ENCODE data around the gene PHF23.

PHF23 gene

GRCh38 chr17:7237266-7237760 lies 1.9 kb downstream of the PHF23 start:
- Histone ChIP-seq H3K36me3 (peaks cover 48% of the 10 kb centered on the region), H3K27me3 (no peaks in the 10 kb centered on the region), H3K9me3 (no peaks in the 10 kb centered on the region), H3K4me1 (ENCODE audit: control insufficient read depth in 1 of 2, insufficient read depth in 1 of 2, low read depth in 1 of 2, low read length in 1 of 2) (peaks cover 62 to 65% of the 10 kb centered on the region in 2 experiments), H3K27ac (peak overlapping the region; percentile 99), H3K4me3 (ENCODE audit: low read depth in 1 of 2, low read length in 1 of 2) (peak overlapping the region; percentile 84 to 98)
- TF ChIP-seq CTCF (IDR thresholded peaks at IDR 0.05), result no peak

GRCh38 chr17:7236808-7237207 lies 2.4 kb downstream of the PHF23 start:
- no peak for TF ChIP-seq CTCF (IDR thresholded peaks at IDR 0.05)

DNA sequence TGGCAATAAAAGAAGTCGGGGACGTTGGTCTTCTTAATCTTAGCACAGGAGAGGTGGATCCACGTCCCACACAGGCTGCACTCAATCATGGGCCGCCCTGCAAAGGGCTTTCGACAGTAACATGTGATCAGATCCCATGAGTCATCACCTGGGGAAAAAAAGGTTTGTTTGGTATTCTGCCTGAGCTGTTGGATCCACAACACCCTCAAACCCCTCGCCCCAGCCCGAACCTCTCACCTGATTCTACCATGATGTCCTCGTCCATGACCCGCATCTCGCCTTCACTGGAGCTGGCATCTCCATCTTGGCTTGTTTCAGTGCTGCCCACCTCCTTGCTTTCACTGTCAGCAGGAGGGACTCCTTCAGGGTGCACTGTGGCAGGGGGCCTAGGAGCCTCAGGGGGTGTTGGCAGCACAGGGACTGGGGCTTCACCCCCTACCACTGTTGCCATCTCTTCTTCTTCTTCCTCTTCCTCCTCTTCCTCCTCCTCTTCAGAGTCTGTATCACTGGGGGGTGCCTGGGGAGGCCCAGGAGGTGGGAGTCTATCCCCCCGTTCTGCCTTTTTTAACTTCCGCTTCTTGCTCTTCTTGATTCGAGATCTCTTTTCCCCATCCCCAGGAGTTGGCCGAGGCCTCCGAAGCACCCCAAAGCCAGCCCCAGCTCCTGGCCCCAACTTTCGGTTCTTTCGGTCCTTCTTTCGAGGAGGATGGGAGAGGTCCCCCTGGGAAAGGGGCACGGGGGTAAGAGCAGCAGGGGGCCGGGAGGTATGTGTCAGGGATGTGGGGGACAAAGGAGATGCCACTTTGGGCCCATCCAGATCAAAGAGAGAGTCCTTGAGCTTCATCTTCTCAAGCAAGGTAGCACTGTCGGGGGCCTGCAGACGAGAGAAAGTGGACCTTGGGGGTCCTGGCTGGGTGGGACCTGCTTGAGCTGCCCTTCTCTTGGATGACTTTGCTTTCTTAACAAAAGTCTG lies 3.3 kb downstream of the PHF23 start:
- Histone ChIP-seq H3K27me3 (no peaks in the 10 kb centered on the region), H3K4me3 (ENCODE audit: low read depth in 1 of 2, low read length in 1 of 2) (no peak overlapping the region), H3K4me1 (ENCODE audit: control insufficient read depth in 1 of 2, insufficient read depth in 1 of 2, low read depth in 1 of 2, low read length in 1 of 2) (peaks cover 56% of the 10 kb centered on the region in 2 experiments), H3K36me3 (peaks cover 43% of the 10 kb centered on the region), H3K27ac (peak overlapping the region; percentile 99), H3K9me3 (no peaks in the 10 kb centered on the region)
- TF ChIP-seq CTCF (IDR thresholded peaks at IDR 0.05), result no peak

More at GRCh38 chr17:7236808-7237207, 2.4 kb downstream of the PHF23 start:
- H3K27me3 ChIP-seq, result no peaks in the 10 kb centered on the region
- peaks cover 48% of the 10 kb centered on the region for H3K36me3 ChIP-seq
- peak overlapping the region; percentile 99 for H3K27ac ChIP-seq
- no peaks in the 10 kb centered on the region for H3K9me3 ChIP-seq
- H3K4me1 ChIP-seq (ENCODE audit: control insufficient read depth in 1 of 2, insufficient read depth in 1 of 2, low read depth in 1 of 2, low read length in 1 of 2), result peaks cover 62 to 64% of the 10 kb centered on the region in 2 experiments
- H3K4me3 ChIP-seq (ENCODE audit: low read depth in 1 of 2, low read length in 1 of 2), result peak overlapping the region; percentile 84 to 98

DNA sequence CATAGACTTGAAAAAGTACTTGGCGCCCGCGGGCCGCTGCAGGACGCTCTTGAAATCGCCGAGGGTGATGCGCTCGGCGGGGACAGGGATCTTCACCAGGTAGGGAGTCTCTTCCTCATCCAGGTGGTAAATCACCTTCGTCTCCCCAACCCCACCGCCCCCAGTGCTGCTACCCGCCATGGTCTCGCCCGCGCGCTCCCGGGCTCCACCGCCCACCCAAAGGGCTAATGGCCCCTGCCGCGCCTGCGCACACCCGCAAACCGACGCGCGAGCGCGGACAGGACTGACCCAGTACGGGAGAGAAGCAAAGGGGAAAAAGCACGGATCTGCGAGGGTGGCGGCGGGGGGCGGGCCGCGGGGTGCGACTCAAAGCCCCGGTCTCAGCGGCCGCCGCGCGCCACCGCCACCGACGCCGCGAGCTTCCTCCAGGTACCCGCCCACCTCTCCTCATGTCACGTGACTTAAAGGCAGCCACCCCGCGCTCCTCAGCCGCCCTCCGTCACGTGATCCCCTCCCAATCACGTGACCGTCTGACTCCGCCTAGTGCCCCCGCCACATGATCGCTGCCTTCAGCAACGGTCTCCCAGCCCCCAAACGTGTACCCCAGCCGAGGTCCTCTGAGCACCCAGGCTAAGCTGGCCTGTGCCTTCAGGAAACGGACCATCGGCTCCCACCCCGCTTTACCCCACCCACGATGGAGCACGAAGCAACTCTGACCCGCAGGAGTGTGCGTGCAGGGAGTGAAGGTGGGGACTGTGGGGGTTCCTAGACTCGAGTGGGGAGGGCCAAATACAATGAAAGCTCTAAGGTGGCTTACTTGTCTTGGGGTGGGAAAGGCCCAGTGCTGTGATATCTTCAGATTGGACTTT lies 4.9 kb downstream of the PHF23 start, which contains the start of gene DVL2:
DVL2 (minus strand) TSS at position 435 of the 869 bp plus-strand sequence; CDS start at position 180, 255 bp downstream.
- Histone ChIP-seq H3K27me3 (no peaks in the 10 kb centered on the region), H3K27ac (peak within 1 kb of the TSS; percentile 79), H3K4me1 (ENCODE audit: control insufficient read depth in 1 of 2, insufficient read depth in 1 of 2, low read depth in 1 of 2, low read length in 1 of 2) (peaks cover 41 to 42% of the 10 kb centered on the region in 2 experiments), H3K4me3 (ENCODE audit: low read depth in 1 of 2, low read length in 1 of 2) (peak within 1 kb of the TSS; percentile 93 to 100), H3K36me3 (peaks cover 39% of the 10 kb centered on the region), H3K9me3 (no peaks in the 10 kb centered on the region)
- TF ChIP-seq CTCF (IDR thresholded peaks at IDR 0.05), result peak; percentile 35

DNA sequence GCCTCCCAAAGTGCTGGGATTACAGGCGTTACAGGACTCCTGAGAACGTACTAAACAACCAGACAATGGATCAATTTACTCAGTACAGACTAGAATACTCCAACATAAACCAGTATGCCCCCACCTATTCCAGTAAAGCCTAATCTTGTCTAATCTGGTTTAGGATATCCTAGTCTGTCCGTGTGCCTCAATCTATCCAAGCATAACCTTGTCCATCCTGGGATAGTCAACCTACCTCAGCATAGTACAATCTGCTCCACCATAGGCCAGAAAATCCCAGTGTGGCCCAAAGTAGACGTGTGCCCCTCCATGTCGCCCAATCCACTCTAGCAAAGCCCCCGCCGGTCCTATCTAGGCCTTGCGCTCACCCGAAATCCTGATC lies 5.6 kb downstream of the PHF23 start:
- Histone ChIP-seq H3K36me3 (peaks cover 40% of the 10 kb centered on the region), H3K9me3 (no peaks in the 10 kb centered on the region), H3K27me3 (no peaks in the 10 kb centered on the region), H3K27ac (peak overlapping the region; percentile 79), H3K4me3 (ENCODE audit: low read depth in 1 of 2, low read length in 1 of 2) (peak overlapping the region; percentile 93 to 100), H3K4me1 (ENCODE audit: control insufficient read depth in 1 of 2, insufficient read depth in 1 of 2, low read depth in 1 of 2, low read length in 1 of 2) (peaks cover 41 to 42% of the 10 kb centered on the region in 2 experiments)
- TF ChIP-seq CTCF (IDR thresholded peaks at IDR 0.05), result no peak
